Left lung (tissue), 10 donors: ENCODE results near the gene ZMYM3. TPM values are rescaled to one million over a fixed set of nuclear protein-coding genes. Genes with fewer than 3 reads are reported as not detected.
"Not testable (repeated sequence)": the region's sequence is repeated elsewhere in the genome, so short reads cannot be mapped to it uniquely, and the experiment has no call there.

Experiments used
- ATAC-seq: fragments of 200-7000 bp; cut with Tn5 transposase; one replicate; pipeline ENCODE4 v1.9.1; 2020; ENCODE audit warnings: moderate library complexity
- DNase-seq, 4 donors: peaks; one replicate each; pipeline ENCODE4 v3.0.0-alpha.2; 2013 to 2020
- H3K27ac ChIP-seq, 2 donors: fragments of 200-600 bp; sonication (generic) in 1 of 2; one replicate each; pipeline versions ENCODE4 v1.5.0 to v1.8.0; 2020 to 2021
- H3K27me3 ChIP-seq, 2 donors: fragments of 200-600 bp; sonication (generic) in 1 of 2; one replicate each; pipeline versions ENCODE4 v1.5.0 to v1.8.0; 2020 to 2021
- H3K36me3 ChIP-seq, 2 donors: fragments of 200-600 bp; sonication (generic) in 1 of 2; one replicate each; pipeline versions ENCODE4 v1.5.0 to v1.8.0; 2020 to 2021
- H3K4me1 ChIP-seq, 2 donors: fragments of 200-600 bp; one replicate each; pipeline ENCODE4 v1.8.0; 2021
- H3K4me3 ChIP-seq, 2 donors: fragments of 200-600 bp; sonication (generic) in 1 of 2; one replicate each; pipeline versions ENCODE4 v1.5.0 to v1.8.0; 2020 to 2021; ENCODE audit warnings: mild to moderate bottlenecking in 1 of 2
- H3K9me3 ChIP-seq, 2 donors: fragments of 200-600 bp; sonication (generic) in 1 of 2; one replicate each; pipeline versions ENCODE4 v1.5.0 to v1.8.0; 2020 to 2021
- CTCF ChIP-seq, 2 donors: fragments of 200-600 bp; sonication (generic) in 1 of 2; IDR thresholded peaks; one replicate each; pipeline versions ENCODE4 v1.5.0 to v1.8.0; 2021; ENCODE audit warnings: antibody characterized with exemption in 2 of 2
- intact Hi-C, 2 donors: fragments of 100-400 bp; cut with DNase I; formaldehyde crosslinking; loops; one replicate each; pipeline versions ENCODE4 v1.11.2 to v1.14.2; 2022
- polyA plus RNA-seq, 6 donors: library from polyadenylated mRNA; unstranded; fragments of 120-200 nt; gene quantifications; one replicate each; pipeline ENCODE4 v1.2.1, GENCODE V29; 2013; ENCODE audit not compliant: insufficient read length in 6 of 6
- total RNA-seq, 2 donors: library from RNA; stranded (reverse); fragmentation: NEBNext Ultra II Directional; extraction: Animal tissue kit (Norgen Biotek cat#: 25700); gene quantifications; one replicate each; pipeline ENCODE4 v1.2.1, GENCODE V29; 2021
- donor health status: DM: no; HTN: yes; CAD: no.
- donor health status: DM: no; HTN: no; CAD: no.

The ZMYM3 gene
- total and polyA plus RNA-seq, 8 donors, result 19.5 to 63.8 (median 59.5) TPM

- Histone ChIP-seq H3K36me3 (no peaks in the 10 kb centered on the region), H3K27me3 (no peaks in the 10 kb centered on the region), H3K27ac (peak within 1 kb of the TSS; percentile 92 to 93), H3K9me3 (no peaks in the 10 kb centered on the region), H3K4me3 (peak within 1 kb of the TSS; percentile 39 to 64), H3K4me1 (peaks cover 0 to 25% of the 10 kb centered on the region in 2 donors)
- intact Hi-C loops, result no loop called here
- TF ChIP-seq CTCF (IDR thresholded peaks at IDR 0.05), result no peak
- ATAC-seq (peak; percentile 91), DNase-seq (peak; percentile 88 to 96 (median 90))
Measured at GRCh38 chrX:71283403-71284143, 29.6 kb upstream of the ZMYM3 start, which contains the start of gene NONO. NONO (plus strand) TSS chrX:71283635; CDS start chrX:71290638, 7,003 bp downstream.

- Histone ChIP-seq H3K4me3 (peak overlapping the region; percentile 11 to 64), H3K4me1 (peaks cover 0 to 25% of the 10 kb centered on the region in 2 donors), H3K27me3 (no peaks in the 10 kb centered on the region), H3K36me3 (no peaks in the 10 kb centered on the region), H3K27ac (peak overlapping the region; percentile 83 to 92), H3K9me3 (no peaks in the 10 kb centered on the region)
- intact Hi-C loops, result no loop called here
- no peak for DNase-seq
- no peak for TF ChIP-seq CTCF (IDR thresholded peaks at IDR 0.05)
- peak; percentile 72 for ATAC-seq
Measured at GRCh38 chrX:71282514-71283402, 28.8 kb upstream of the ZMYM3 start.

GRCh38 chrX:71281300-71281699 lies 27.4 kb upstream of the ZMYM3 start:
- H3K9me3 ChIP-seq, H3K27me3 ChIP-seq, H3K36me3 ChIP-seq, H3K27ac ChIP-seq, ATAC-seq, H3K4me3 ChIP-seq, intact Hi-C loops, DNase-seq: not testable (repeated sequence)
- peaks cover 0 to 16% of the 10 kb centered on the region in 2 donors for H3K4me1 ChIP-seq

GRCh38 chrX:71272313-71272712 lies 18.4 kb upstream of the ZMYM3 start:
- H3K36me3 ChIP-seq, ATAC-seq, H3K4me3 ChIP-seq, H3K9me3 ChIP-seq, H3K27ac ChIP-seq, H3K4me1 ChIP-seq, intact Hi-C loops, DNase-seq, H3K27me3 ChIP-seq: not testable (repeated sequence)

GRCh38 chrX:71269801-71270395 lies 16.0 kb upstream of the ZMYM3 start:
- Histone ChIP-seq H3K36me3 (no peaks in the 10 kb centered on the region), H3K4me1 (no peaks in the 10 kb centered on the region), H3K27me3 (no peaks in the 10 kb centered on the region), H3K9me3 (no peaks in the 10 kb centered on the region), H3K4me3 (no peak overlapping the region), H3K27ac (no peak overlapping the region)
- intact Hi-C loops, result no loop called here
- no peak for ATAC-seq
- DNase-seq, result no peak
- no peak for TF ChIP-seq CTCF (IDR thresholded peaks at IDR 0.05)

- intact Hi-C loops, H3K27me3 ChIP-seq, DNase-seq: not testable (repeated sequence)
Measured at GRCh38 chrX:71268624-71269023, 14.7 kb upstream of the ZMYM3 start.

More at GRCh38 chrX:71268624-71269023, 14.7 kb upstream of the ZMYM3 start:
- not testable (repeated sequence) for H3K4me3 ChIP-seq, H3K27ac ChIP-seq, H3K4me1 ChIP-seq, H3K36me3 ChIP-seq, H3K9me3 ChIP-seq, ATAC-seq
